DMS153 treated with DMSO at 0.1 percent for 48 hours (cell line): ENCODE measurements around the gene RIGI.
"Not testable (repeated sequence)": the region's sequence is repeated elsewhere in the genome, so short reads cannot be mapped to it uniquely, and the experiment has no call there.

ENCODE experiments used
- DNase-seq: peaks from one replicate; lab custom pipeline; 2025; ENCODE audit not compliant: unreplicated experiment; lab: John Stamatoyannopoulos, UW

Gene RIGI

DNA sequence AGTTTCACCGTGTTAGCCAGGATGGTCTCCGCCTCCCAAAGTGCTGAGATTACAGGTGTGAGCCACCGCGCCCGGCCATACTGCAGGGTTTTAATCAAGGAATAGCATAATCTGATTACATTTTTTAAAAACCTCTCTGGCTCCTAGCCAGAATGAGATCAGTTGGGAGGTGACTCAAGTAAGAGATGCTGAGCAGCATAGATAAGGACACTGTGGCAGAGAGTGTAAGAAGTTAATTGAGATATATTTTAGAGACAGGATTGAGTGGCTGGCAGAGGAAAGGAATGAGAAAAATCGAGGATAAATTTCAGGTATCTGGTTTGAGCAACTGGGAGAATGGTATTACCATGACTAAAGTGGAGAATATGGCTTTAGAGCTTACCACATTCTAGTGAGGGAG lies 7.3 kb upstream of the RIGI start:
- no peak for DNase-seq

- no peak for DNase-seq
Observed at GRCh38 chr9:32526707-32527048, 682 bp upstream of the RIGI start.

DNA sequence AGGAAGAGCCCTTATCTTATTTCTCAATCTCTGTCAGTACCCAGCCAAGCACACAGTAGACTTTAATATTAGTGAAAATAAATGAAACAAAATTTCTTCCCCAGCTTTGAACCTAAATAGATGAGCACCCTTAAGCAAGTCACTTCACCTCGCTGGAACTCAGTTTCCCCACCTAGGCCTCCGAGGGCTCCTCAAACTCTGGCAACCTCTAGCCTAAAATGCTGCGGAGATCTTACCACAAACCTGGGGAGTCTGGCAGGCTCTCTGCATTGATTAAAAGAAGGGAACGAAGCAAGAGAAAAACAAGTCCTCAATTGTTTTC lies 326 bp downstream of the RIGI start:
- peak; percentile 54 for DNase-seq

DNA sequence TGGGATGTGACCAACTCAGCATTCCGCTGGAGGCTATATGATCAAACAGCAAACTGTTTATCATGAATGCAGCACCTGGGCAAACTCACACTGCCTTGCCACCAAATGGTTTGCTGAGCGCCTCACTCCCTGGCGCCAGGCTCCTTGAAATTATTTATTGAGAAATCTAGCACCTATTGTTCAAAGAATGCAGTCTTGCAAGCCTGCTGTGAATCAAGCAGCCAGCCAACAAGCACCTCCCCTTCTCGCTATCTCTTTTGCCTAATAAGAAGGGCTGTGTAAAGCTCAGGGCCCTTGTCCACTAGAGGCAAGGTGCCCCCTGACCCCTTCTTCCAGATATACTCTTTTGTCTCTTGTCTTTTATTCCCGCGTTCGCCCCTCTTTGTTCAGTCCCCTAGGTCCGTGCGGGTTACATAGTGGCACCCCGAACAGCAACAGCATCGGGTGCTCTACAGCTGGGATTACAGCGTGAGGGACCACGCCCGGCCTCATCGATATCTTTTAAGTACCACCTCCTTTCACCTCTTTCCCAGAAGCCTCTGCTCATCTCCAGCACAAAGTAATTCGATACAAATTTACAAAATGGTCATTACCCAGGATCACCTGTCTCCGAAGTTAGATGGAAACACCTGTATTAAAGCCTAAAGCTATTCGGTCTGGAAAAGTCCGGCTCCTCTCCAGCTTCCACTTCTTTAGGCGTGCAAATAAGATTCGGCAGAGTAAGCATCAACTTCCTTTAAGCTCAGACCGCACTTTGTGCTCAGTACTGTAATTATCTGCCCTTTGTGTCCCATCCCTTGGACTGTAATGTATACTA lies 896 bp downstream of the RIGI start:
- peak; percentile 54 for DNase-seq

GRCh38 chr9:32524558-32524891 lies 1.5 kb downstream of the RIGI start:
- DNase-seq, result not testable (repeated sequence)

DNA sequence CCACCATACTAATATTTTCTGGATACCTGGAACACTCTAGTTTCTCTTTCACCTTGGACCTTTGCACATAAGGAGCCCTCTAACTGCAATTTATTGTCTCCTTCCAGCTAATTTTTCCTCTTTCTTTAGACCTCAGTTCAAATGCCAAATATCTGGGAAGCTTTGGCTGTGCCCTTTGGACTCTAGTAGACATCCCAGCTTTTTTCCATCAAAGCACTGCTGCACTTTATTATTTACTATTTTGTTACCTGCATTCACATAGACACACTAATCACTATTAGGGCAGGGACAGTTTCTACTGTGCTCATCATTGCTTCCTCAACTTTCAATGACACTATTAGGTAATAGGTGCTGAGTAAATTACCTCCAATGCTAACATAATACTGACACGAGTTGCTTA lies 2.1 kb downstream of the RIGI start:
- DNase-seq, result no peak

DNA sequence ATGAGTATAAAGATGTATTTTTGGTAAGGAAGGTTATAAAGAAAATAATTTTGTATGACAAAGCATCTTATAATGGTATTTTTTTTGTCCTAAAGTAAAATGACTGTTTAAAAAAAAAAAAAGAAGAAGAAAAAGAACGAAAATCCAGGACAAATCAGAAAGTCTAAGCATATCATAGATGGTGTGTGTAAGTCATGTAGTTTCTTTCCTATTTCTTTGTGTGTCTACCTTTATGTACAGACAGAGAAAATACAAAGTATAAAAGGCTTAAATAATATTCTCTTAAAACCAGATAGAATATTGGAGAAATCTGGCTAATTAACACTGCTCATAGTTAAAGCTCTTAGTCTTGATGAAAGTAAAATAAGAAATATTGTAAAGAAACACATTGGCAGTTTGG lies 7.7 kb downstream of the RIGI start:
- DNase-seq, result no peak

DNA sequence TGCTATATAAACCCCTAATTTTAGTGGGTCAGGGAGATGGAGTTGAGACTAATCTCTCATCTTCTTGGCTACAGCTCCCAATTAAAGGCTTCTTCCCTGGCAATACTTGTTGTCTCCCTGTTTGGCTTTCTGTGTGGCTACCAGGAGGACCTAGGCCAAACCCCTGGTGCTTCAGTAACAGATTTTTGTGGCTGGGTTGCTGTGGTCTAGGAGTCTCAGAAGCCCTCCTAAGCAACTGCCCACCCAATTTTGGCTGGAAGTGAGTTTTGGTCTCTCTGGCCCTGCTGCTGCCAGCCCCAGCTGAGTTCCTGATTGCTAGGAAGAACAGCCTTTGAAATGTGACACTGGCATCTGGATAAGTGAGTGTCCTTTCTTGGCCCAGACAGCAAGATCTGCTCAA lies 9.8 kb downstream of the RIGI start:
- no peak for DNase-seq

DNA sequence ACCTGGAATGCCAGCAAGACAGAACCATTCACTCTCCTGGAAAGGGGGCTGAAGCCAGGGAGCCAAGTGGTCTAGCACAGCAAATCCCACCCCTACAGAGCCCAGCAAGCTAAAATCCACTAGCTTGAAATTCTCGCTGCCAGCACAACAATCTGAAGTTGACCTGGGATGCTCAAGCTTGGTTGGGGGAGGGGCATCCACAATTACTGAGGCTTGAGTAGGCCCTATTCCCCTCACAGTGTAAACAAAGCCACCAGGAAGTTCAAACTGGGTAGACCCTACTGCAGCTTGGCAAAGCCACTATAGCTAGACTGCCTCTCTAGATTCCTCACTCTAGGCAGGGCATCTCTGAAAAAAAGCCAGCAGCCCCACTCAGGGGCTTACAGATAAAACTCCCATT lies 17.3 kb downstream of the RIGI start:
- DNase-seq, result peak; percentile 3

DNA sequence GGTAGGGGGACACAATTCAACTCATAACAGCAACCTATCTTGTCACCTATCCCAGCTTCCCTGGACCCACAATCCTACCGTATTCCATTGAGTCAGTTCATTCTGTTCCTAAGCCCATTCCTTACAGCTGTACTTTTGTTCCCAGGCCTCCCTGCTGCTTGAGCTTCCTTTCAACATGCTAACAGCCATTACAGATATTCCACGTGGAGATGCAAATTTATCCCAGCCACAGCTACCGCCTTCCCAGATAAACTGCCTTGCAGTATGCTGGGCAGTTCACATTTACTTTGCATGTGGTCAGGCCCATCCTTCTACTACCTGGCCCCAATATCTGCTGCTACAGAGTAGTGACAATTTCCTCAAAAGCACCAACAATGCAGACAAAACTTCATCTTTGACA lies 23.0 kb downstream of the RIGI start:
- no peak for DNase-seq

GRCh38 chr9:32502464-32502863 lies 23.5 kb downstream of the RIGI start:
- DNase-seq, result no peak

GRCh38 chr9:32501868-32502267 lies 24.1 kb downstream of the RIGI start:
- DNase-seq, result no peak

DNA sequence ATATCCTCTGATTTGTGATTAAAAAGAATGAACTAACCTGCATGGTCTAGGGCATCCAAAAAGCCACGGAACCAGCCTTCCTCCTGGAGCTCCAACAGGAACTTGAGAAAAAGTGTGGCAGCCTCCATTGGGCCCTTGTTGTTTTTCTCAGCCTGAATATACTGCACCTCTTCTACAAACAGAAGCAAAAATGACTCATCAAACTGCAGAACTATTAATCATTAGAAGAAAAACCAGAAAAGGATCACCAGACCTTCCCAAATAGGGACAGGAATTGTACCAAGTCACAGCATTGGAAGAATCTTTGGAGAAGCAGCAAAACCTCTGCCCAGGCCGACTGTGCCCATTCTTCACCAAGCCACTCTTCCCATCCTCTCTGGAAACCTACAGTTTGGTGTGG lies 25.2 kb downstream of the RIGI start:
- DNase-seq, result no peak

GRCh38 chr9:32497921-32498320 lies 28.1 kb downstream of the RIGI start:
- no peak for DNase-seq

DNA sequence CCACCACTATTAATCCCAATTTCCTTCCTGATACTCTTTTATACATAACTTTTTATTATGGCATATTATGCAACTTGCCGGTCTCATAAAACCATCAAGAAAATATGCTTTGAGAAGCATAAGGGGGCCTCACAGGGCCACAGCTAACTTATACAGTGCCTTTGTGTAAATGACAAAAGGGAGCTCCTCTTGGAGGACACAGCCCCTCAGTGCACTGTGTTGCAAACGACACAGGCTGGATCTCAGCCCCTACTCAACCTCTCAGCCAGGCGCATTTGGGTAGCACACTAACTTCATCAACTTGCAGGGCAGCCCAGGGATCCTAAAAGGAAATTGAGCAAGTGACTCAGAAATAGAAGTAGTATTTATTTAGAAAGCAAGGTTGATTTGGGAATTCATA lies 35.4 kb downstream of the RIGI start:
- no peak for DNase-seq

- DNase-seq, result no peak
Observed at GRCh38 chr9:32487981-32488380, 38.0 kb downstream of the RIGI start.

DNA sequence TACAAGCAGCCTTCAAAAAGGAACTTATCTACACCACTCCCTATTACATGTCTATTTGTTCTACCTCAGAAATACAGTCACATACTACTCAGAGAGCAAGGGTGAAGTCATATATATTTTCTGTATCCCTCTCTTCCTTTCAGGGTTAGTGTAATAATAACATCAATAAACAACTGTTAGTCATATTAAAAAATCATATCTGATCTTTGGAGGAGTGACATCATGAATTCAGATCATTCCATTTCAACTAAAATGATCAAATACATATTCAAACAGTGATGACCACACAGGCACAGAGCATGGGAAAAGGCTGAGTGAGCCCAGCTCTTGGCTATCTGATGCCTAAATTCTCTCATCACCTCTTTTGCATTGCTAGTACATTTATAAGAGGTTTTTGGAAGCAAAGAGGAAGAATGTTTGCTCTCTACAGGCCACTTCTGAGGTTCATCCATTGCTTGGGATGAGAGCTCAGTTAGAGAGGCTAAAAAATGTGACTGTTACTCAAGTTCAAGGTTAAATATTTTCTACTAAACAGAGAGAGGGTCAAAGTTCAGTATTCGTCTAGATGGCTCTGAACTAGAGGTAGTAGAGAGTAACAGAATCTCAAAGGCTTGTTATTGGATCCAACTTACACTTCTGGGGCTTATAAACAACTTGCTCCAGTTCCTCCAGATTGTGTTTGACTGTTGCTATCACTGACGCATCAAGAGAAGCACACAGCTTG lies 39.0 kb downstream of the RIGI start:
- no peak for DNase-seq

DNA sequence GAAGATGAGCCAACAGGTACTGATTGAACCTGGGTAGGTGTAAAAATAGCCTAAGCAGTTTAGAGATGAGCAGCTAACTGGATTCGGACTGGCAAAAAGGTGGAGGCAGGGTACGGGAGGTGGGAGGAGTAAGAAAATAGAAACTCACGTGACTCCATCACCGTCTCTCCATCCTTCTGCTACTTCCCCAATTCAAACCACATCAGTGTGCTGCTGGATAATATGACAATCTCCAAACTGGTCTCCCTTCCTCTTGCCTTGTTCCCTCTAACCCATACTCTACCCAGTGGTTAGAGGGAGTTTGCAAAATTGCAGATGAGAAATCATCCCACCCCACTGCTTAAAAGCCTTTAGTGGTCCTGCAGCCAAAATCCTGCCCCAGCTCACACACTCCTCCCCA lies 42.7 kb downstream of the RIGI start:
- DNase-seq, result no peak
